ENCODE results near the gene GOLPH3.

DNA sequence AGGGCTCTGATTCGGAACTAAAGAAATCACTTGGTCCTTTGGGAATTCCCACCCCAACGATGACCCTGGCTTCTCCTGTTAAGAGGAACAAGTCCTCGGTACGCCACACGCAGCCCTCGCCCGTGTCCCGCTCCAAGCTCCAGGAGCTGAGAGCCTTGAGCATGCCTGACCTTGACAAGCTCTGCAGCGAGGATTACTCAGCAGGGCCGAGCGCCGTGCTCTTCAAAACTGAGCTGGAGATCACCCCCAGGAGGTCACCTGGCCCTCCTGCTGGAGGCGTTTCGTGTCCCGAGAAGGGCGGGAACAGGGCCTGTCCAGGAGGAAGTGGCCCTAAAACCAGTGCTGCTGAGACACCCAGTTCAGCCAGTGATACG is 83.4 kb downstream of the GOLPH3 start:
- TF ChIP-seq, protein P1, sequence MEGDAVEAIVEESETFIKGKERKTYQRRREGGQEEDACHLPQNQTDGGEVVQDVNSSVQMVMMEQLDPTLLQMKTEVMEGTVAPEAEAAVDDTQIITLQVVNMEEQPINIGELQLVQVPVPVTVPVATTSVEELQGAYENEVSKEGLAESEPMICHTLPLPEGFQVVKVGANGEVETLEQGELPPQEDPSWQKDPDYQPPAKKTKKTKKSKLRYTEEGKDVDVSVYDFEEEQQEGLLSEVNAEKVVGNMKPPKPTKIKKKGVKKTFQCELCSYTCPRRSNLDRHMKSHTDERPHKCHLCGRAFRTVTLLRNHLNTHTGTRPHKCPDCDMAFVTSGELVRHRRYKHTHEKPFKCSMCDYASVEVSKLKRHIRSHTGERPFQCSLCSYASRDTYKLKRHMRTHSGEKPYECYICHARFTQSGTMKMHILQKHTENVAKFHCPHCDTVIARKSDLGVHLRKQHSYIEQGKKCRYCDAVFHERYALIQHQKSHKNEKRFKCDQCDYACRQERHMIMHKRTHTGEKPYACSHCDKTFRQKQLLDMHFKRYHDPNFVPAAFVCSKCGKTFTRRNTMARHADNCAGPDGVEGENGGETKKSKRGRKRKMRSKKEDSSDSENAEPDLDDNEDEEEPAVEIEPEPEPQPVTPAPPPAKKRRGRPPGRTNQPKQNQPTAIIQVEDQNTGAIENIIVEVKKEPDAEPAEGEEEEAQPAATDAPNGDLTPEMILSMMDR (IDR thresholded peaks at IDR 0.05): no peak
- no peak for TF ChIP-seq POLR2A (IDR thresholded peaks at IDR 0.05)
- TF ChIP-seq POLR2AphosphoS5 (IDR thresholded peaks at IDR 0.05): no peak

Measured in prostate gland (tissue), 2 donors.